T-cell (primary cell): ENCODE results near the gene ALAD. TPM values are rescaled to one million over a fixed set of nuclear protein-coding genes. Genes with fewer than 3 reads are reported as not detected.
A peak's percentile ranks its signal among the peaks of the same experiment; 100 is the strongest.

Experiments
- ATAC-seq, 4 experiments: fragments of 200-7000 bp in 3 of 4; fragments of 150-1000 bp in 1 of 4; cut with Tn5 transposase; replicated peaks in 1 of 4; 1 replicate in 3 of 4; 2 replicates in 1 of 4; pipeline ENCODE4 v1.10.0; 2021; ENCODE audit warnings: moderate library complexity in 3 of 4, mild to moderate bottlenecking in 2 of 4, moderate number of reproducible peaks in 1 of 4
- CTCF ChIA-PET, 2 donors: fragments of 300-600 bp; sonication (Branson Sonifier 250); formaldehyde crosslinking; loops; one replicate each; lab custom pipeline; 2022; ENCODE audit warnings: antibody characterized with exemption in 2 of 2; lab: Charles Lee
- POLR2A ChIA-PET, 2 donors: fragments of 300-600 bp; sonication (Branson Sonifier 250); formaldehyde crosslinking; loops; one replicate each; lab custom pipeline; 2022; ENCODE audit warnings: antibody characterized with exemption in 2 of 2; lab: Charles Lee
- DNase-seq, 35 experiments: peaks; one replicate each; pipeline versions ENCODE4 v3.0.0 to v3.0.0-alpha.2; 2013 to 2023
- H3K27ac ChIP-seq: one replicate; pipeline ENCODE4 v1.5.1; 2013; ENCODE audit warnings: low read length
- H3K27me3 ChIP-seq, 2 experiments: replicated peaks in 1 of 2; 1 replicate in 1 of 2; 2 replicates in 1 of 2; pipeline versions ENCODE4 v1.6.1 to v1.7.0; 2013; ENCODE audit warnings: low read length in 1 of 2, mixed read lengths in 1 of 2; ENCODE audit not compliant: control insufficient read depth in 2 of 2, insufficient read depth in 2 of 2; ENCODE audit errors: extremely low read depth in 1 of 2
- H3K36me3 ChIP-seq, 2 donors: 1 replicate in 1 of 2; 2 replicates in 1 of 2; pipeline versions ENCODE4 v1.6.1 to v1.7.0; 2013; ENCODE audit warnings: low read length in 1 of 2; ENCODE audit not compliant: control insufficient read depth in 2 of 2, insufficient read depth in 1 of 2; ENCODE audit errors: extremely low read depth in 1 of 2
- H3K4me1 ChIP-seq, 2 experiments: 1 replicate in 1 of 2; 2 replicates in 1 of 2; pipeline versions ENCODE4 v1.6.1 to v1.7.0; 2013; ENCODE audit warnings: low read length in 2 of 2, mixed read lengths in 1 of 2; ENCODE audit not compliant: insufficient read depth in 2 of 2, control insufficient read depth in 1 of 2; ENCODE audit errors: extremely low read depth in 1 of 2
- H3K4me3 ChIP-seq, 2 donors: 1 replicate in 1 of 2; 2 replicates in 1 of 2; pipeline versions ENCODE4 v1.5.1 to v1.7.0; 2013; ENCODE audit warnings: mild to moderate bottlenecking in 2 of 2, low read length in 1 of 2, moderate library complexity in 1 of 2; ENCODE audit not compliant: control insufficient read depth in 1 of 2; ENCODE audit errors: extremely low read depth in 1 of 2
- H3K9me3 ChIP-seq: 2 replicates; pipeline ENCODE4 v1.7.0; 2013
- H3K27ac Mint-ChIP-seq, 2 donors: one replicate each; pipeline ENCODE4 v1.8.0; 2020 to 2021; ENCODE audit warnings: mild to moderate bottlenecking in 2 of 2, mixed read lengths in 2 of 2
- H3K27me3 Mint-ChIP-seq, 2 donors: one replicate each; pipeline ENCODE4 v1.8.0; 2021 to 2022; ENCODE audit warnings: mixed read lengths in 2 of 2
- H3K36me3 Mint-ChIP-seq: one replicate; pipeline ENCODE4 v1.8.0; 2021; ENCODE audit warnings: mixed read lengths
- H3K4me1 Mint-ChIP-seq, 3 donors: one replicate each; pipeline ENCODE4 v1.8.0; 2020 to 2022; ENCODE audit warnings: mixed read lengths in 3 of 3, mild to moderate bottlenecking in 1 of 3
- H3K4me3 Mint-ChIP-seq, 3 donors: one replicate each; pipeline ENCODE4 v1.8.0; 2020 to 2022; ENCODE audit warnings: mild to moderate bottlenecking in 3 of 3, mixed read lengths in 3 of 3, moderate library complexity in 3 of 3
- H3K9me3 Mint-ChIP-seq, 3 donors: one replicate each; pipeline ENCODE4 v1.8.0; 2020 to 2022; ENCODE audit warnings: mixed read lengths in 3 of 3
- WGBS: methylation state at CpG from one replicate; pipeline ENCODE4 v1.1.5; 2013; ENCODE audit warnings: missing lambda C conversion rate; ENCODE audit not compliant: insufficient coverage; 5-methylcytosine and 5-hydroxymethylcytosine counted together
- total RNA-seq, 35 experiments: library from RNA in 6 of 35; stranded (reverse) in 6 of 35; fragments of 120-200 nt in 1 of 35; gene quantifications; one replicate each; pipeline versions ENCODE4 v1.2.1 to v1.2.4 and lab custom pipeline; 2013 to 2026

Gene ALAD
- total RNA-seq, 5 donors from 2014 or later (not counting 1 experiment from before 2014, with no cell fraction given), result 23.4 to 40.8 (median 35.2) TPM

- Mint-ChIP-seq H3K36me3 (no peaks in the 10 kb centered on the region), H3K9me3 (no peaks in the 10 kb centered on the region), H3K4me3 (peak overlapping the region; percentile 66 to 79 (median 75)), H3K27ac (no peak overlapping the region), H3K27me3 (peaks cover 25 to 34% of the 10 kb centered on the region in 2 donors), H3K4me1 (peaks cover 15 to 22% (median 18%) of the 10 kb centered on the region in 3 donors)
- 44% methylated on average over 11 of the region's 13 CpGs for WGBS
- Histone ChIP-seq H3K36me3 (no peaks in the 10 kb centered on the region), H3K27me3 (peaks cover 2 to 23% of the 10 kb centered on the region in 2 experiments), H3K27ac (no peak overlapping the region), H3K9me3 (no peaks in the 10 kb centered on the region), H3K4me3 (peak overlapping the region in 1 of 2 donors; percentile 79), H3K4me1 (peaks cover 0 to 21% of the 10 kb centered on the region in 2 experiments)
- POLR2A ChIA-PET, result interaction anchor here (0.6 to 0.9 kb wide), 3 partner anchors 9 to 68 kb away, joined by 3 to 4 read pairs (median 4); partner anchors contain the start of gene WDR31 (in 1 of the 2)
- DNase-seq, result no peak
- no peak for ATAC-seq
- CTCF ChIA-PET, result interaction anchor here in 1 of 2 donors (1.1 kb wide), 1 partner anchor 9 kb away, joined by 4 read pairs; the partner anchor contains the start of gene WDR31
These were observed 52.0 kb downstream of the ALAD start for GRCh38 chr9:113349066-113349444.

GRCh38 chr9:113348437-113348836 lies 52.6 kb downstream of the ALAD start:
- ChIA-PET POLR2A (interaction anchor here (0.6 to 0.9 kb wide), 3 partner anchors 8 to 11 kb away, joined by 3 to 4 read pairs (median 4); partner anchors contain the start of gene WDR31 (in 1 of the 2)), CTCF (interaction anchor here in 1 of 2 donors (0.7 to 1.1 kb wide), 2 partner anchors 8 to 125 kb away, joined by 3 to 4 read pairs; partner anchors contain the start of gene WDR31)
- no peak overlapping the region for H3K27ac Mint-ChIP-seq
- no peak overlapping the region for H3K4me3 ChIP-seq
- ATAC-seq (no peak), DNase-seq (no peak)
- H3K27me3 Mint-ChIP-seq, result peaks cover 21 to 34% of the 10 kb centered on the region in 2 donors
- no peaks in the 10 kb centered on the region for H3K9me3 Mint-ChIP-seq
- peaks cover 0 to 21% of the 10 kb centered on the region in 2 experiments for H3K4me1 ChIP-seq
- H3K27me3 ChIP-seq, result peaks cover 2 to 23% of the 10 kb centered on the region in 2 experiments
- H3K4me1 Mint-ChIP-seq, result peaks cover 18 to 22% (median 20%) of the 10 kb centered on the region in 3 donors
- H3K27ac ChIP-seq, result no peak overlapping the region
- H3K4me3 Mint-ChIP-seq, result peak overlapping the region in 1 of 3 donors; percentile 48
- H3K36me3 Mint-ChIP-seq, result no peaks in the 10 kb centered on the region
- 100% methylated on average over 1 of the region's 3 CpGs for WGBS
- H3K36me3 ChIP-seq, result no peaks in the 10 kb centered on the region
- no peaks in the 10 kb centered on the region for H3K9me3 ChIP-seq

DNA sequence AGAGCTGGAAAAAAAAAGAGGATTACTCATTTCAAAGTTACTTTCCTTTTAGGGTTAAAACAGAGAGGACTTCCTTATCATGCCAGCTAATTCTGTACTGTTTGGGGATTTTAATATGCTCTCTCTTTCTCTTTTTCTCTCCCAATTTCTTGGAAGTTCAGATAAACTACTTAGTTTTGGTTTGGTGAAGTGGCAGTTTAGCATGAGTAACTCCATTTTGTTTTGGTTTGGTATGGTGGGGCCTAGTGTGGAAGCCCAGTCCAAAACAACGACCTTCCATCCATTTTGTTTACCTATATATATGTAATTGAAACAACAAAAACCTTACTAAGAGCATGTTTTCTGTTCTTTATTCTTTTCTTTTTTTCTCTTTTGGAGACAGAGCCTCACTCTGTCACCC lies 55.4 kb downstream of the ALAD start:
- POLR2A ChIA-PET, result no interaction called here
- no peak overlapping the region for H3K4me3 Mint-ChIP-seq
- Histone ChIP-seq H3K4me1 (peaks cover 0 to 24% of the 10 kb centered on the region in 2 experiments), H3K4me3 (no peak overlapping the region), H3K9me3 (no peaks in the 10 kb centered on the region), H3K36me3 (no peaks in the 10 kb centered on the region), H3K27ac (no peak overlapping the region), H3K27me3 (peaks cover 2 to 15% of the 10 kb centered on the region in 2 experiments)
- no peaks in the 10 kb centered on the region for H3K9me3 Mint-ChIP-seq
- CTCF ChIA-PET, result no interaction called here
- peaks cover 6 to 13% of the 10 kb centered on the region in 2 donors for H3K27me3 Mint-ChIP-seq
- ATAC-seq, result no peak
- H3K36me3 Mint-ChIP-seq, result no peaks in the 10 kb centered on the region
- DNase-seq, result no peak
- no CpG with 5 or more reads among the region's 1 CpG for WGBS
- peaks cover 24 to 35% (median 25%) of the 10 kb centered on the region in 3 donors for H3K4me1 Mint-ChIP-seq
- H3K27ac Mint-ChIP-seq, result no peak overlapping the region

- H3K4me1 ChIP-seq, result peaks cover 0 to 23% of the 10 kb centered on the region in 2 experiments
These were observed 55.9 kb downstream of the ALAD start for GRCh38 chr9:113345190-113345589.

GRCh38 chr9:113343732-113344231 lies 57.3 kb downstream of the ALAD start:
- ChIA-PET CTCF (no interaction called here), POLR2A (no interaction called here)
- no peaks in the 10 kb centered on the region for H3K36me3 ChIP-seq
- WGBS, result no CpG with 5 or more reads among the region's 1 CpG
- DNase-seq, result peak in 1 of 35 experiments; percentile 14
- H3K27ac ChIP-seq, result no peak overlapping the region
- no peak overlapping the region for H3K4me3 ChIP-seq
- Mint-ChIP-seq H3K27ac (no peak overlapping the region), H3K36me3 (no peaks in the 10 kb centered on the region), H3K9me3 (no peaks in the 10 kb centered on the region), H3K4me3 (no peak overlapping the region), H3K27me3 (no peaks in the 10 kb centered on the region), H3K4me1 (peaks cover 24 to 42% (median 25%) of the 10 kb centered on the region in 3 donors)
- no peaks in the 10 kb centered on the region for H3K9me3 ChIP-seq
- H3K4me1 ChIP-seq, result peaks cover 0 to 22% of the 10 kb centered on the region in 2 experiments
- no peak for ATAC-seq
- peaks cover 0 to 6% of the 10 kb centered on the region in 2 experiments for H3K27me3 ChIP-seq

More at GRCh38 chr9:113345190-113345589, 55.9 kb downstream of the ALAD start:
- Mint-ChIP-seq H3K27ac (no peak overlapping the region), H3K9me3 (no peaks in the 10 kb centered on the region), H3K36me3 (no peaks in the 10 kb centered on the region), H3K27me3 (peaks cover under 1 to 8% of the 10 kb centered on the region in 2 donors), H3K4me1 (peaks cover 24 to 35% (median 25%) of the 10 kb centered on the region in 3 donors), H3K4me3 (no peak overlapping the region)
- ATAC-seq (no peak), DNase-seq (no peak)
- H3K36me3 ChIP-seq, result no peaks in the 10 kb centered on the region
- H3K9me3 ChIP-seq, result no peaks in the 10 kb centered on the region
- H3K4me3 ChIP-seq, result no peak overlapping the region
- ChIA-PET CTCF (no interaction called here), POLR2A (no interaction called here)
- no CpG with 5 or more reads among the region's 2 CpGs for WGBS
- H3K27ac ChIP-seq, result no peak overlapping the region
- H3K27me3 ChIP-seq, result peaks cover 2 to 10% of the 10 kb centered on the region in 2 experiments

DNA sequence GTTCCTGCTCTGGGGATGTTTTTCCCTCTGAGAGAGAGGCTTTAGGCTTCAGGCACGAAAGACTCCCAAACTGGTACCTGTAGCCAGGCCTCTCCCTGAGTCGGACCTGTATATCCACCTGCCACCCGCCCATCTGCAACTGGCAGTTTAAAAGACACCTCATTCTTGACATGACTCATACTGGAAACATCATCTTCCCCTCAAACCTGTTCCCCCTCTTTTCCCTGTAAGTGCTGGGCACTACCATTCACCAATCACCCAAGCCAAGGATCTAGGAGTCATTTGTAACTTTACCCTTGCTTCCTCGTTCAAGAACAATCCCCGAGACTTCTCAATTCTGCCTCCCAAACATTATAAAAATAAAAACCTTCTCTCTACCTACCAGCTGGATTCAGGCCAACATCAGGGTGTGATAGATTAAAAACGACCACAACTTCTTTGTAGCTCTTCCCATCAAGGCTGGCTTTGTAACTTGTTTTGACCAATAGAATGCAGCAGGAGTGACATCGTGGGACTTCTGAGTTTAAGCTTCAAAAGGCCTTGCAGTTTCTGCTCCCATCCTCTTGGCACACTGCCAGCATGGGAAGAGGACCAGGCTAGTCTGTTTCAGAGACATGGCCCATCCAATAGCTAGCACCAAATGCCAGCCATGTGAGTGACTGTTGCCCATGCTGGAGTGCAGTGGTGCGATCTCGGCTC lies 59.2 kb downstream of the ALAD start:
- H3K36me3 ChIP-seq, result no peaks in the 10 kb centered on the region
- peaks cover 0 to 22% of the 10 kb centered on the region in 2 experiments for H3K4me1 ChIP-seq
- WGBS, result 56% methylated on average over 6 of the region's 9 CpGs
- peaks cover 0 to 6% of the 10 kb centered on the region in 2 experiments for H3K27me3 ChIP-seq
- ChIA-PET POLR2A (interaction anchor here in 1 of 2 donors (0.9 kb wide), 1 partner anchor 26 kb away, joined by 3 read pairs; no protein-coding TSS in a partner anchor), CTCF (no interaction called here)
- Mint-ChIP-seq H3K27me3 (no peaks in the 10 kb centered on the region), H3K9me3 (no peaks in the 10 kb centered on the region), H3K4me3 (peak overlapping the region in 2 of 3 donors; percentile 45 to 85), H3K4me1 (peaks cover 24 to 42% (median 25%) of the 10 kb centered on the region in 3 donors), H3K27ac (peak overlapping the region; percentile 30 to 67), H3K36me3 (no peaks in the 10 kb centered on the region)
- DNase-seq (peak in 5 of 35 experiments; percentile 4 to 21 (median 10)), ATAC-seq (peak in 1 of 4 experiments; percentile 54)
- no peak overlapping the region for H3K27ac ChIP-seq
- H3K4me3 ChIP-seq, result no peak overlapping the region
- no peaks in the 10 kb centered on the region for H3K9me3 ChIP-seq
